Liver (tissue), 9 donors: ENCODE data around the gene PRRG4. TPM values are rescaled to one million over a fixed set of nuclear protein-coding genes. Genes with fewer than 3 reads are reported as not detected.
A peak's percentile ranks its signal among the peaks of the same experiment; 100 is the strongest.
"Not testable (repeated sequence)": the region's sequence is repeated elsewhere in the genome, so short reads cannot be mapped to it uniquely, and the experiment has no call there.

Source experiments
- DNase-seq: peaks from one replicate; pipeline ENCODE4 v3.0.0-alpha.2; 2017; ENCODE audit warnings: low spot score
- H3K27ac ChIP-seq, 2 donors: one replicate each; pipeline ENCODE4 v1.7.0; 2013; ENCODE audit warnings: inconsistent platforms in 2 of 2, low read length in 2 of 2, control low read depth in 1 of 2, low read depth in 1 of 2, mild to moderate bottlenecking in 1 of 2
- H3K27me3 ChIP-seq, 4 donors: one replicate each; pipeline versions ENCODE4 v1.6.1 to v1.7.0; 2013; ENCODE audit warnings: low read length in 3 of 4, inconsistent platforms in 1 of 4, mild to moderate bottlenecking in 1 of 4, moderate library complexity in 1 of 4; ENCODE audit not compliant: control insufficient read depth in 4 of 4, insufficient read depth in 4 of 4
- H3K36me3 ChIP-seq, 4 donors: one replicate each; pipeline versions ENCODE4 v1.6.1 to v1.7.0; 2013; ENCODE audit warnings: low read length in 3 of 4, mild to moderate bottlenecking in 3 of 4, low read depth in 1 of 4, moderate library complexity in 1 of 4; ENCODE audit not compliant: control insufficient read depth in 4 of 4, insufficient read depth in 3 of 4
- H3K4me1 ChIP-seq, 4 donors: one replicate each; pipeline versions ENCODE4 v1.6.1 to v1.7.0; 2013; ENCODE audit warnings: low read length in 3 of 4, mild to moderate bottlenecking in 3 of 4, moderate library complexity in 1 of 4; ENCODE audit not compliant: control insufficient read depth in 4 of 4, insufficient read depth in 4 of 4
- H3K4me3 ChIP-seq, 3 donors: one replicate each; pipeline versions ENCODE4 v1.6.1 to v1.7.0; 2013; ENCODE audit warnings: low read length in 3 of 3, control low read depth in 1 of 3, low read depth in 1 of 3, mild to moderate bottlenecking in 1 of 3
- H3K9ac ChIP-seq, 2 donors: one replicate each; pipeline ENCODE4 v1.7.0; 2013; ENCODE audit warnings: low read length in 2 of 2, mild to moderate bottlenecking in 2 of 2, moderate library complexity in 2 of 2, control low read depth in 1 of 2, low read depth in 1 of 2
- H3K9me3 ChIP-seq, 4 donors: one replicate each; pipeline versions ENCODE4 v1.6.1 to v1.7.0; 2013; ENCODE audit warnings: low read length in 3 of 4; ENCODE audit not compliant: control insufficient read depth in 4 of 4
- ATF3 ChIP-seq: IDR thresholded peaks from 2 replicates; pipeline ENCODE4 v1.6.1; 2016; ENCODE audit warnings: antibody characterized with exemption
- EGR1 ChIP-seq, 2 donors: IDR thresholded peaks; 2 replicates each; pipeline ENCODE4 v1.6.1; 2016 to 2018; ENCODE audit warnings: antibody characterized with exemption in 2 of 2, low read depth in 2 of 2
- FOXA1 ChIP-seq: IDR thresholded peaks from 2 replicates; pipeline ENCODE4 v1.6.1; 2016; ENCODE audit warnings: antibody characterized with exemption
- FOXA2 ChIP-seq: IDR thresholded peaks from 2 replicates; pipeline ENCODE4 v1.6.1; 2016; ENCODE audit warnings: antibody characterized with exemption
- GABPA ChIP-seq, 2 donors: IDR thresholded peaks in 1 of 2; conservative IDR thresholded peaks in 1 of 2; 2 replicates each; pipeline ENCODE4 v1.6.1; 2016; ENCODE audit warnings: antibody characterized with exemption in 2 of 2, mild to moderate bottlenecking in 1 of 2, moderate library complexity in 1 of 2
- HNF4A ChIP-seq, 2 donors: conservative IDR thresholded peaks; 2 replicates each; pipeline ENCODE4 v1.6.1; 2016; ENCODE audit warnings: antibody characterized with exemption in 2 of 2, mild to moderate bottlenecking in 2 of 2
- HNF4G ChIP-seq: IDR thresholded peaks from 2 replicates; pipeline ENCODE4 v1.6.1; 2016; ENCODE audit warnings: antibody characterized with exemption
- JUND ChIP-seq, 2 donors: IDR thresholded peaks; 2 replicates each; pipeline ENCODE4 v1.6.1; 2016; ENCODE audit warnings: antibody characterized with exemption in 2 of 2
- RAD21 ChIP-seq, 2 donors: IDR thresholded peaks; 2 replicates each; pipeline ENCODE4 v1.6.1; 2016; ENCODE audit warnings: antibody characterized with exemption in 2 of 2, mild to moderate bottlenecking in 2 of 2
- REST ChIP-seq: IDR thresholded peaks from 2 replicates; pipeline ENCODE4 v1.6.1; 2016; ENCODE audit warnings: antibody characterized with exemption, mild to moderate bottlenecking
- RXRA ChIP-seq, 2 donors: IDR thresholded peaks; 2 replicates each; pipeline ENCODE4 v1.6.1; 2017 to 2018; ENCODE audit warnings: antibody characterized with exemption in 2 of 2, mild to moderate bottlenecking in 1 of 2
- SP1 ChIP-seq: IDR thresholded peaks from 2 replicates; pipeline ENCODE4 v1.6.1; 2018; ENCODE audit warnings: antibody characterized with exemption, mild to moderate bottlenecking
- TAF1 ChIP-seq: conservative IDR thresholded peaks from 2 replicates; pipeline ENCODE4 v1.6.1; 2016; ENCODE audit warnings: antibody characterized with exemption, mild to moderate bottlenecking
- YY1 ChIP-seq: IDR thresholded peaks from 2 replicates; pipeline ENCODE4 v1.6.1; 2016; ENCODE audit warnings: antibody characterized with exemption, mild to moderate bottlenecking
- WGBS: extraction: QIAGEN DNeasy Blood & Tissue Kit; methylation state at CpG from one replicate; pipeline ENCODE4 v1.1.7; 2013; 5-methylcytosine and 5-hydroxymethylcytosine counted together
- polyA plus RNA-seq, 2 donors: library from polyadenylated mRNA; stranded (reverse) in 1 of 2; unstranded in 1 of 2; fragments of 200-250 nt in 1 of 2; fragments of >200 nt in 1 of 2; fragmentation: Nextera tagmentation in 1 of 2; extraction: Ambion mirVana in 1 of 2; gene quantifications; one replicate each; pipeline versions ENCODE4 v1.2.1 to v1.2.3, GENCODE V29; 2013 to 2015
- total RNA-seq, 2 donors: library from RNA; depleted of rRNA; stranded (reverse); fragments of >200 nt; gene quantifications; one replicate each; pipeline ENCODE4 v1.2.3, GENCODE V29; 2014
- TF ChIP-seq, protein P1 (sequence below): IDR thresholded peaks from 2 replicates; pipeline ENCODE4 v1.6.1; 2016; ENCODE audit warnings: antibody characterized with exemption
- donor health status: healthy.
- donor health status: healthy.
- donor health status: healthy.
- donor health status: healthy.
- donor health status: healthy.

PRRG4 gene
- total RNA-seq: 10 to 100 TPM in 1 of 2 donors, 1 to 10 TPM in 1; 6.2 to 12.0 TPM
- 1 to 10 TPM; 3.4 to 5.7 TPM for polyA plus RNA-seq

DNA sequence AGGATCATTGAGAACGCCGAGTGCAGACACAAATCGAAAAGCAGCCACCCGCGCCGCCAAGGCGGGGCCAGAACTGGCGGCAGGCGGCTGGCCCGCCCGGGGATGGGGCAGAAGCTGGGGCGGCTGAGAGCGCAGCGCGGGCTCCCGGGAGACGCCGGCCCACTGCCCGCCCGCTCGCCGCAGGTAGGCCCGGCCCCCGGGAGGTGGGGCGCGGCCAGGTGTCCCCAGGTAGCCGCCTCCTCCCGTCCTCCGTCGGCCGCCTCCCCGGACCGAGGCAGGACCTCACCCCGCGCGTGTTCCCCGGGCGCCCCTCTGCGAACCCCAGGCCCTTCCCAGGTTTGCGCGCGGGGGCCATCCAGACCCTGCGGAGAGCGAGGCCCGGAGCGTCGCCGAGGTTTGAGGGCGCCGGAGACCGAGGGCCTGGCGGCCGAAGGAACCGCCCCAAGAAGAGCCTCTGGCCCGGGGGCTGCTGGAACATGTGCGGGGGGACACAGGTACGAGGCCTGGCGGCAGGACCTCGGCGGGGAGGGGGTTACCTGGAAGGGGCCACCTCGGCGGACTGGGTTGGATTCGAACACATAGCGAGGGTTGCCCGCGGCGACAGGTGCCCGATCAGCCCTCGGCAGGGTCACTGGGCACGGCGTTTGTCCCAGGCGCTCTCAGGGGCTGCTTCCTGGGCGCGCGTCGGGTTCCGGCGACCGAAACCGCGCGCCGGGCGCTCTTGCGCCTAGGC is at the start of gene PRRG4:
Gene PRRG4, plus strand, starts transcription at position 248 of the 733 bp plus-strand sequence. CDS start 603 bp downstream, outside the sequence.
- TF ChIP-seq YY1: no peak
- Histone ChIP-seq H3K27me3 (no peaks in the 10 kb centered on the region), H3K9ac (peak within 1 kb of the TSS; percentile 91 to 95), H3K4me1 (peaks cover 2 to 26% (median 11%) of the 10 kb centered on the region in 4 donors), H3K36me3 (peaks cover 0 to 7% (median 3%) of the 10 kb centered on the region in 4 donors), H3K4me3 (peak within 1 kb of the TSS; percentile 76 to 93 (median 86)), H3K9me3 (no peaks in the 10 kb centered on the region), H3K27ac (peak within 1 kb of the TSS; percentile 93 to 95)
- peak; percentile 55 for DNase-seq
- WGBS: under 1% methylated on average over 85 of the region's 85 CpGs

DNA sequence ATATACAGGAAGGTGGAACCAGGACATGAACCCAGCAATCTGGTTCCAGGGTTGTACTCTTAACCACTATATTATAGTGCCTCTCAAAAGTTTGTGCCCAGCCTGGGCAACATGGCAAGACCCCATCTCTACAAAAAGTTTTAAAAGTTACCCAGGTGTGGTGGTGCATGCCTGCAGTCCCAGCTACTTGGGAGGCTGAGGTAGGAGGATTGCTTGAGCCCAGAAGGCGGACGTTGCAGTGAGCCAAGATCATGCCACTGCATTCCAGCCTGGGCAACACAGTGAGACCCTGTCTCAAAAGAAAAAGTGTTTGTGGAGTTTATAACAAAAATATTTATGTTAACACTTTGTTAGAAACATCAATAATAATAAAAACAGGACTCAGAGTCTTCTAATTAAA is 48.9 kb upstream of the PRRG4 start:
- not testable (repeated sequence) for H3K27me3 ChIP-seq, H3K4me1 ChIP-seq, H3K36me3 ChIP-seq, H3K9ac ChIP-seq, H3K9me3 ChIP-seq, DNase-seq, H3K4me3 ChIP-seq, H3K27ac ChIP-seq
- WGBS: 95% methylated on average over 2 of the region's 2 CpGs

- Histone ChIP-seq H3K4me3 (no peak overlapping the region), H3K9me3 (no peaks in the 10 kb centered on the region), H3K4me1 (no peaks in the 10 kb centered on the region), H3K27me3 (no peaks in the 10 kb centered on the region), H3K9ac (no peak overlapping the region), H3K27ac (no peak overlapping the region), H3K36me3 (no peaks in the 10 kb centered on the region)
- TF ChIP-seq FOXA2: no peak
- no peak for TF ChIP-seq EGR1 (IDR thresholded peaks at IDR 0.05; ENCODE audit: low read depth in 2 of 2)
- TF ChIP-seq, protein P1, sequence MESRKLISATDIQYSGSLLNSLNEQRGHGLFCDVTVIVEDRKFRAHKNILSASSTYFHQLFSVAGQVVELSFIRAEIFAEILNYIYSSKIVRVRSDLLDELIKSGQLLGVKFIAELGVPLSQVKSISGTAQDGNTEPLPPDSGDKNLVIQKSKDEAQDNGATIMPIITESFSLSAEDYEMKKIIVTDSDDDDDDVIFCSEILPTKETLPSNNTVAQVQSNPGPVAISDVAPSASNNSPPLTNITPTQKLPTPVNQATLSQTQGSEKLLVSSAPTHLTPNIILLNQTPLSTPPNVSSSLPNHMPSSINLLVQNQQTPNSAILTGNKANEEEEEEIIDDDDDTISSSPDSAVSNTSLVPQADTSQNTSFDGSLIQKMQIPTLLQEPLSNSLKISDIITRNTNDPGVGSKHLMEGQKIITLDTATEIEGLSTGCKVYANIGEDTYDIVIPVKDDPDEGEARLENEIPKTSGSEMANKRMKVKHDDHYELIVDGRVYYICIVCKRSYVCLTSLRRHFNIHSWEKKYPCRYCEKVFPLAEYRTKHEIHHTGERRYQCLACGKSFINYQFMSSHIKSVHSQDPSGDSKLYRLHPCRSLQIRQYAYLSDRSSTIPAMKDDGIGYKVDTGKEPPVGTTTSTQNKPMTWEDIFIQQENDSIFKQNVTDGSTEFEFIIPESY: no peak
- TF ChIP-seq ATF3: no peak
- TF ChIP-seq SP1: no peak
- TF ChIP-seq FOXA1: no peak
- TF ChIP-seq RAD21 (IDR thresholded peaks at IDR 0.05): no peak
- no peak for TF ChIP-seq HNF4G
- TF ChIP-seq GABPA (IDR thresholded peaks at IDR 0.05 in 1 of 2, conservative IDR thresholded peaks at IDR 0.05 in 1 of 2): no peak
- TF ChIP-seq TAF1: no peak
- TF ChIP-seq HNF4A (conservative IDR thresholded peaks at IDR 0.05): no peak
- TF ChIP-seq RXRA (IDR thresholded peaks at IDR 0.05): no peak
- TF ChIP-seq JUND (IDR thresholded peaks at IDR 0.05): no peak
- TF ChIP-seq REST: no peak
- TF ChIP-seq YY1: no peak
- DNase-seq: no peak
- WGBS: 92% methylated on average over 5 of the region's 5 CpGs
Measured at GRCh38 chr11:32781721-32782120, 48.0 kb upstream of the PRRG4 start.
